Endothelial cell of hepatic sinusoid (primary cell): Measurements from ENCODE around the gene CSRNP3.
"Not testable (repeated sequence)": the region's sequence is repeated elsewhere in the genome, so short reads cannot be mapped to it uniquely, and the experiment has no call there.

ENCODE experiments used
- in situ Hi-C: cut with HindIII; loops from 2 replicates; pipeline ENCODE4 v1.10.0; 2017; ENCODE audit warnings: low sequenced_read_pairs

Gene CSRNP3

GRCh38 chr2:165584126-165584654 lies 114.7 kb downstream of the CSRNP3 start:
- in situ Hi-C loops: no loop called here

GRCh38 chr2:165586019-165586418 lies 116.5 kb downstream of the CSRNP3 start:
- in situ Hi-C loops: no loop called here

- in situ Hi-C loops: no loop called here
Observed at GRCh38 chr2:165587335-165587938, 117.9 kb downstream of the CSRNP3 start.

- in situ Hi-C loops: not testable (repeated sequence)
Observed at GRCh38 chr2:165590999-165591398, 121.5 kb downstream of the CSRNP3 start.

GRCh38 chr2:165593081-165593480 lies 123.6 kb downstream of the CSRNP3 start:
- in situ Hi-C loops: no loop called here

GRCh38 chr2:165594231-165594934 lies 124.9 kb downstream of the CSRNP3 start:
- in situ Hi-C loops: no loop called here

- in situ Hi-C loops: no loop called here
Observed at GRCh38 chr2:165594935-165595255, 125.4 kb downstream of the CSRNP3 start.

GRCh38 chr2:165596788-165597187 lies 127.3 kb downstream of the CSRNP3 start:
- in situ Hi-C loops: no loop called here

GRCh38 chr2:165601065-165601830 lies 131.8 kb downstream of the CSRNP3 start:
- in situ Hi-C loops: no loop called here

- in situ Hi-C loops: no loop called here
Observed at GRCh38 chr2:165601928-165602521, 132.5 kb downstream of the CSRNP3 start.

GRCh38 chr2:165609672-165610071 lies 140.2 kb downstream of the CSRNP3 start:
- in situ Hi-C loops: no loop called here

GRCh38 chr2:165610591-165611029 lies 141.1 kb downstream of the CSRNP3 start:
- in situ Hi-C loops: no loop called here

- in situ Hi-C loops: no loop called here
Observed at GRCh38 chr2:165617741-165618481, 148.4 kb downstream of the CSRNP3 start.

GRCh38 chr2:165618806-165619205 lies 149.3 kb downstream of the CSRNP3 start:
- in situ Hi-C loops: no loop called here

GRCh38 chr2:165621086-165621560 lies 151.6 kb downstream of the CSRNP3 start:
- in situ Hi-C loops: no loop called here

- in situ Hi-C loops: no loop called here
Observed at GRCh38 chr2:165623161-165623560, 153.7 kb downstream of the CSRNP3 start.

- in situ Hi-C loops: no loop called here
Observed at GRCh38 chr2:165623783-165624469, 154.4 kb downstream of the CSRNP3 start.

GRCh38 chr2:165624470-165624800 lies 154.9 kb downstream of the CSRNP3 start:
- in situ Hi-C loops: no loop called here

- in situ Hi-C loops: no loop called here
Observed at GRCh38 chr2:165627470-165627869, 158.0 kb downstream of the CSRNP3 start.

- in situ Hi-C loops: no loop called here
Observed at GRCh38 chr2:165629776-165630175, 160.3 kb downstream of the CSRNP3 start.
